Neuronal stem cell (in vitro differentiated cells): ENCODE results near the gene RAD51C.
"Not testable (repeated sequence)": the region's sequence is repeated elsewhere in the genome, so short reads cannot be mapped to it uniquely, and the experiment has no call there.

Source experiments
- DNase-seq: peaks from one replicate; pipeline ENCODE4 v3.0.0-alpha.2; 2013; ENCODE audit warnings: low spot score
- H2AFZ ChIP-seq: one replicate; pipeline ENCODE4 v1.6.1; 2013; ENCODE audit warnings: mild to moderate bottlenecking, low read length, inconsistent platforms
- H2AK5ac ChIP-seq: 2 replicates; pipeline ENCODE4 v1.6.1; 2013; ENCODE audit warnings: low read depth, mild to moderate bottlenecking, inconsistent platforms, low read length, moderate library complexity, mixed read lengths
- H2BK120ac ChIP-seq: 2 replicates; pipeline ENCODE4 v1.6.1; 2013; ENCODE audit warnings: low read depth, mild to moderate bottlenecking, inconsistent platforms, low read length, moderate library complexity, mixed read lengths
- H2BK12ac ChIP-seq: one replicate; pipeline ENCODE4 v1.6.1; 2013; ENCODE audit warnings: low read length, inconsistent platforms
- H2BK15ac ChIP-seq: 2 replicates; pipeline ENCODE4 v1.6.1; 2013; ENCODE audit warnings: mild to moderate bottlenecking, low read length, inconsistent platforms, mixed read lengths
- H2BK5ac ChIP-seq: one replicate; pipeline ENCODE4 v1.6.1; 2013; ENCODE audit warnings: inconsistent platforms, mild to moderate bottlenecking, low read length, moderate library complexity
- H3K14ac ChIP-seq: one replicate; pipeline ENCODE4 v1.6.1; 2013; ENCODE audit warnings: low read length, inconsistent platforms
- H3K18ac ChIP-seq: 2 replicates; pipeline ENCODE4 v1.6.1; 2013; ENCODE audit warnings: low read length, inconsistent platforms
- H3K23ac ChIP-seq: 2 replicates; pipeline ENCODE4 v1.6.1; 2013; ENCODE audit warnings: low read depth, mild to moderate bottlenecking, mixed read lengths, low read length, inconsistent platforms; ENCODE audit not compliant: poor library complexity
- H3K27ac ChIP-seq: replicated peaks from 3 replicates; pipeline ENCODE4 v1.5.1; 2013; ENCODE audit warnings: low read length, inconsistent platforms
- H3K27me3 ChIP-seq, 3 experiments: 2 replicates each; pipeline ENCODE4 v1.6.1; 2013; ENCODE audit warnings: low read length in 3 of 3, mild to moderate bottlenecking in 2 of 3, inconsistent platforms in 1 of 3, low read depth in 1 of 3, mixed read lengths in 1 of 3, moderate library complexity in 1 of 3; ENCODE audit not compliant: control insufficient read depth in 3 of 3, insufficient read depth in 3 of 3
- H3K36me3 ChIP-seq, 2 donors: replicated peaks in 1 of 2; 2 replicates each; pipeline ENCODE4 v1.6.1; 2013; ENCODE audit warnings: low read length in 2 of 2; ENCODE audit not compliant: control insufficient read depth in 2 of 2, insufficient read depth in 2 of 2
- H3K4ac ChIP-seq: 2 replicates; pipeline ENCODE4 v1.6.1; 2013; ENCODE audit warnings: inconsistent platforms, mild to moderate bottlenecking, low read length, moderate library complexity
- H3K4me1 ChIP-seq, 2 donors: 1 replicate in 1 of 2; 2 replicates in 1 of 2; pipeline ENCODE4 v1.6.1; 2013; ENCODE audit warnings: low read length in 2 of 2, low read depth in 1 of 2; ENCODE audit not compliant: control insufficient read depth in 2 of 2, insufficient read depth in 1 of 2
- H3K4me2 ChIP-seq: one replicate; pipeline ENCODE4 v1.6.1; 2013; ENCODE audit warnings: mild to moderate bottlenecking, low read length, inconsistent platforms; ENCODE audit not compliant: insufficient read depth, poor library complexity, severe bottlenecking
- H3K4me3 ChIP-seq, 2 donors: 2 replicates each; pipeline ENCODE4 v1.5.1; 2013; ENCODE audit warnings: low read length in 2 of 2, mild to moderate bottlenecking in 2 of 2, inconsistent platforms in 1 of 2, moderate library complexity in 1 of 2
- H3K79me1 ChIP-seq: one replicate; pipeline ENCODE4 v1.6.1; 2013; ENCODE audit warnings: low read depth, mild to moderate bottlenecking, inconsistent platforms, low read length, moderate library complexity
- H3K9ac ChIP-seq: one replicate; pipeline ENCODE4 v1.6.1; 2013; ENCODE audit warnings: mild to moderate bottlenecking, low read depth, low read length, inconsistent platforms; ENCODE audit not compliant: poor library complexity
- H3K9me3 ChIP-seq, 2 donors: replicated peaks in 1 of 2; 2 replicates each; pipeline versions ENCODE3 to v1.6.1; 2013; ENCODE audit warnings: low read length in 2 of 2, mild to moderate bottlenecking in 2 of 2, inconsistent platforms in 1 of 2, low read depth in 1 of 2, mixed read lengths in 1 of 2, moderate library complexity in 1 of 2; ENCODE audit not compliant: control insufficient read depth in 2 of 2, insufficient read depth in 1 of 2
- H4K8ac ChIP-seq: one replicate; pipeline ENCODE4 v1.6.1; 2013; ENCODE audit warnings: low read depth, mild to moderate bottlenecking, inconsistent platforms, low read length, moderate library complexity
- H4K91ac ChIP-seq: one replicate; pipeline ENCODE4 v1.6.1; 2013; ENCODE audit warnings: low read length, low read depth, mild to moderate bottlenecking, inconsistent platforms; ENCODE audit not compliant: poor library complexity
- WGBS, 2 donors: extraction: QIAGEN DNeasy Blood & Tissue Kit; methylation state at CpG; one replicate each; pipeline ENCODE4 v1.1.7; 2013; ENCODE audit warnings: missing lambda C conversion rate in 2 of 2, mixed read lengths in 1 of 2; ENCODE audit not compliant: insufficient read length in 2 of 2, insufficient replicate concordance in 1 of 2; ENCODE audit errors: extremely low coverage in 2 of 2; 5-methylcytosine and 5-hydroxymethylcytosine counted together

Gene RAD51C

DNA sequence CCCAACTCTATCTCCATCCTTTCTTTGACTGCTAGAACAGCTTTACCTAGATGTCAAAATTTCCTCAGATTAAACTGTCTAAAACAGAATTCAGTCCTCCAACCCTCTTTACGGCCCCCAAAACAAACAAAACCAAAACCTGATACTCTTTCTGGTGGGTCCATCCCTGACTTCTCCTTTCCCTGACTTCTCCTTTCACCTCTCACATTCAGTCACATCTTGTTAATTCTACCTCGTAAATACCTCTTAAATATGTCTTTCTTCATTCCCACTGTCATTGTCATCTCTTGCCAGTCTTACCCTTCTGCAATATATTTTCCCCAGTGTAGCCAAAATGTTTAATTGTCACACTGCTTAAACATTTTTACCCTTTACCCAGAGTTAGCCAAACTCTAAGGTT, 67.8 kb downstream of the RAD51C start:
- Histone ChIP-seq H3K9me3 (no peaks in the 10 kb centered on the region), H4K8ac (no peak overlapping the region), H3K36me3 (peaks cover 0 to 7% of the 10 kb centered on the region in 2 donors), H3K27me3 (no peaks in the 10 kb centered on the region), H2BK5ac (no peak overlapping the region), H2BK120ac (no peak overlapping the region), H3K4me2 (no peak overlapping the region), H3K4me3 (no peak overlapping the region), H2AK5ac (no peak overlapping the region), H2AFZ (no peak overlapping the region), H3K9ac (no peak overlapping the region), H3K4me1 (peaks cover 2 to 3% of the 10 kb centered on the region in 2 donors), H3K27ac (no peak overlapping the region), H2BK15ac (no peak overlapping the region), H3K23ac (no peak overlapping the region), H2BK12ac (no peak overlapping the region), H3K4ac (no peak overlapping the region), H4K91ac (no peak overlapping the region), H3K14ac (no peak overlapping the region), H3K18ac (no peak overlapping the region), H3K79me1 (peaks cover 3% of the 10 kb centered on the region)
- 100% methylated on average over 1 of the region's 2 CpGs; no CpG with 5 or more reads in 1 of the 2 donors for WGBS, 2 donors
- no peak for DNase-seq

DNA sequence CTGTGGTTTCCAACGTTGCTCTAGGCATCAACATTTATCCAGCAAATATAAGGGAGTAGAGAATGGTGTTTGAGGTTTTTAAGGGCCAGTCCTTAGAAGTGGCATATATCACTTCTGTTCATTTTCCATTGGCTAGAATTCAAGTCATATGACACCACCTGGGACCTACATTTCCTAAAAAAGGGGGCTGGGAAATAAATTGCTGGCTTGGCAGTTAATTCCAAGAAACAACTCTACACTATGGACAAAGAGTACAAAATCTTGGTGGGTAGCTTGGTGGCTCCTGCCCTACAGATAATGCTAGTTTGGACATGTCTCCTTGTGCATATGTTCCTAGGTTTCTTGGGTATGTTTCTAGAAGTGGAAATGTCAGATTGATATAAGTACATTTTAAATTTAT, 70.9 kb downstream of the RAD51C start:
- H3K23ac ChIP-seq: no peak overlapping the region
- H3K4me3 ChIP-seq: no peak overlapping the region
- H2AK5ac ChIP-seq: no peak overlapping the region
- no CpG with 5 or more reads among the region's 1 CpG for WGBS, 2 donors
- H3K27me3 ChIP-seq: no peaks in the 10 kb centered on the region
- H4K8ac ChIP-seq: no peak overlapping the region
- H3K9ac ChIP-seq: no peak overlapping the region
- H3K4ac ChIP-seq: no peak overlapping the region
- no peak overlapping the region for H2BK15ac ChIP-seq
- H3K4me1 ChIP-seq: peaks cover 2% of the 10 kb centered on the region in 2 donors
- H4K91ac ChIP-seq: no peak overlapping the region
- H2BK120ac ChIP-seq: no peak overlapping the region
- H3K14ac ChIP-seq: no peak overlapping the region
- H2BK12ac ChIP-seq: no peak overlapping the region
- no peak for DNase-seq
- H3K27ac ChIP-seq: no peak overlapping the region
- H3K79me1 ChIP-seq: peaks cover 3% of the 10 kb centered on the region
- no peaks in the 10 kb centered on the region for H3K9me3 ChIP-seq
- H2AFZ ChIP-seq: no peak overlapping the region
- no peak overlapping the region for H2BK5ac ChIP-seq
- no peak overlapping the region for H3K4me2 ChIP-seq
- H3K18ac ChIP-seq: no peak overlapping the region
- H3K36me3 ChIP-seq: peaks cover 0 to 7% of the 10 kb centered on the region in 2 donors

DNA sequence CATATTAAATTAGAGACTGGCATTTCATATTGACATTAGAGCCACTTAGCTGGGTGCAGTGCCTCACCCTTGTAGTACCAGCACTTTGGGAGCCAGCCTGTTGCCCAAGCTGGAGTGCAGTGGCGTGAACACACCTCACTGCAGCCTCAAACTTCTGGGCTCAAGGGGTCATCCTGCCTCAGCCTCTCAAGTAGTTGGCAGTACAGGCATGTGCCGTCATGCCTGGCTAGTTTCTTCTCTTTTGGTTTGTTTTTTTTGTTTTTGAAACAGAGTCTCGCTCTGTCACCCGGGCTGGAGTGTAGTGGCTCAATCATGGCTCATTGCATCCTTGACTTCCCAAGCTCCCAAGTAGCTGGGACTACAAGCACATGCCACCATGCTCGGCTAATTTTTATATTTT, 72.0 kb downstream of the RAD51C start:
- H3K9ac ChIP-seq: no peak overlapping the region
- H3K36me3 ChIP-seq: peaks cover 0 to 7% of the 10 kb centered on the region in 2 donors
- no peak overlapping the region for H3K18ac ChIP-seq
- no peak overlapping the region for H3K23ac ChIP-seq
- no peak overlapping the region for H3K4me3 ChIP-seq
- H2BK12ac ChIP-seq: no peak overlapping the region
- H4K91ac ChIP-seq: no peak overlapping the region
- DNase-seq: no peak
- no peaks in the 10 kb centered on the region for H3K27me3 ChIP-seq
- no peak overlapping the region for H2BK120ac ChIP-seq
- H3K14ac ChIP-seq: peak overlapping the region; percentile 89
- H3K79me1 ChIP-seq: peaks cover 3% of the 10 kb centered on the region
- H2BK15ac ChIP-seq: no peak overlapping the region
- H3K27ac ChIP-seq: no peak overlapping the region
- no CpG with 5 or more reads among the region's 5 CpGs for WGBS, 2 donors
- H2AK5ac ChIP-seq: no peak overlapping the region
- no peak overlapping the region for H3K4ac ChIP-seq
- peaks cover 2% of the 10 kb centered on the region in 2 donors for H3K4me1 ChIP-seq
- H4K8ac ChIP-seq: no peak overlapping the region
- no peak overlapping the region for H2BK5ac ChIP-seq
- H3K4me2 ChIP-seq: no peak overlapping the region
- no peak overlapping the region for H2AFZ ChIP-seq
- no peaks in the 10 kb centered on the region for H3K9me3 ChIP-seq

DNA sequence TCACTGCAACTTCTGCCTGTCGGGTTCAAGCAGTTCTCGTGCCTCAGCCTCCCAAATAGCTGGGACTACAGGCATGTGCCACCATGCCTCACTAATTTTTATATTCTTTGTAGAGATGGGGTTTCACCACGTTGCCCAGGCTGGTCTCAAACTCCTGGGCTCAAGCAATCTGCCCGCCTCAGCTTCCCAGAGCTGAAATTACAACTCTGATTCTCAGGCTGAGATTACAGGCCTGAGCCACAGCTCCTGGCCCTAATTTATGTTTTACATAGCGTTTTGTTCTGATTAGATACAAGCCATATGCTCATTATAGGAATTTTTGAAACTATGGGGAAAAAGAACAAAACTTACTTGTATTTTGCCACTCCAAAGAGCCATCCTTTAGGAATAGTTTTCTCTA, 86.1 kb downstream of the RAD51C start:
- H3K4me2 ChIP-seq, H3K27me3 ChIP-seq, H3K23ac ChIP-seq, H2BK5ac ChIP-seq, H3K4me3 ChIP-seq, H4K8ac ChIP-seq, H2AFZ ChIP-seq, H3K9ac ChIP-seq, DNase-seq, H3K4me1 ChIP-seq, H3K36me3 ChIP-seq, H4K91ac ChIP-seq, H3K79me1 ChIP-seq, H2BK15ac ChIP-seq, H3K18ac ChIP-seq, H2AK5ac ChIP-seq, H3K4ac ChIP-seq, H3K14ac ChIP-seq, H3K9me3 ChIP-seq, H2BK120ac ChIP-seq, H2BK12ac ChIP-seq, H3K27ac ChIP-seq: not testable (repeated sequence)
- WGBS, 2 donors: no CpG with 5 or more reads among the region's 5 CpGs
